NCI-H1694 (cell line): ENCODE data around the gene SERPINA5.
"Not testable (repeated sequence)": the region's sequence is repeated elsewhere in the genome, so short reads cannot be mapped to it uniquely, and the experiment has no call there.

Experiments used
- DNase-seq: peaks from one replicate; lab custom pipeline; 2025; lab: John Stamatoyannopoulos, UW

Gene SERPINA5

DNA sequence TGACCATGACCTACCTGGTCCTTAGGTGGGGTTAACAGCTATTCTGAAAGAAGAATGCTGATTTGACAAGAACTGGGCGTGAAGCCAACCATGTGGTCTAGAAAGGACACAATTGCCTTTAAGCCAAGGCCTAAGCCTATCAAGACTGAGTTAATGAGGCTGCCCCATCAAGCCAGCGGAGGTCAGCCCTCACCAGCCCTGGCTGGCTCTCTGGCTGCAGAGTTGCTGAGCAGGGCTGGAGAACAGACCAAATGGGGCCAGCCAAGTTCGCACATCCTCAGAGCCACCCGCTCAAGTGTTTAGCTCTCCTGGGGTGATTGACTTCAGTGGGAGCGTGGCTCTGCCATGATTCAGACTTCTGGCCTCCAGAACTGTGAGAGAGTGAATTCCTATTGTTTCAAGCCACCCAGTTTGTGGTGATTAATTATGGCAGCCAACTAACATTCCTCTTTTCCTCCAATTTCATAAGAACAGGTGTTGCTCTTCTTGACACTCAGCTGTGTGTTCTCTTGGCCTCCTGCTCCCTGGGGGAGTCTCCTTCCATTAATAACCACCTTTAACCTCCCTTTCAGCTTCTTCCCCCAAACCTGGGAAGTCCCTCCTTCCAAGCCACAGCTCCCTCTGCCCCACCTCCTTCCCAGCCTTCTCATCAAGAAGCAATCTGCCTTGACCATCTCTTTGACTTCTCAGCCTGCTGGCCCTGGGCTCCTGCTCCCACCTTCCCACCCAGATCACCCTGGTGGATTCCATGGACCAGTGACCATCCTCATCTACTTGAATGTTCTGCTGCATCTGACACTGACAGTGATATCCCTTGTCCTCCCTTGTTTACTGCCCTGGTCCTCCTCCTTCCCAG, 5.3 kb upstream of the SERPINA5 start:
- no peak for DNase-seq

DNA sequence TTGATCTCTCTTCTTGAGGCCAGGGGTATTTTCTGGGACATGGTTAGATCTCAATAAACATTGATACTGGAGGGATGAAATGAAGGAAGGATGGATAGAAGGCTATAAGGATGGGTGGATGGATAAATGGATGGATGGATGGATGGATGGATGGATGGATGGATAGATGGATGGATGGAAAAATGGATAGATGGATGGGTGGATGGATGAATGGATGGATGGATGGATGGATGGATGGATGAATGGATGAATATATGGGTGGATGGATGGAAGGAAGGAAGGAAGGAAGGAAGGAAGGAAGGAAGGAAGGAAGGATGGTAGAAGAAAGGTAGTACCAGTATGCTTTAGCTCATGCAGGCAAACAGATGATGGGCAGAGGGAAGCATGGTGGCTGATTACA, 3.8 kb upstream of the SERPINA5 start:
- DNase-seq: not testable (repeated sequence)

DNA sequence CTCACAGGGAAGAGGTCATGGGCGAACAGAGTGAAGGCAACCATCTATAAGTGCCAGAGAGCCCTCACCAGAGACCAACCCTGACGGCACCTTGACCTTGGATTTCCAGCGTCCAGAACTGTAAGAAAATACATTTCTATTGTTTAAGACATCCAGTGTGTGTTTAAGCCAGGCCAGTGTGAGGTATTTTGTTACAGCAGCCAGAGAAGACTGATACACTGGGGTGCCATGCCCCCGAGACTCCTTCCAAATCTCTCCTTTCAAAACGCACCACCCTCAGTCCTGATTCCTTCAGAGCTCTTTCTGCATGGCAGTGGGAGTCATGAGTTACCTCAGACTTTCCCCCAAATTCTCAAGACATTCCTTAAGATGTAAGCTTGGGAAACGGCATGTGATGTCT, 2.5 kb upstream of the SERPINA5 start:
- DNase-seq: no peak

DNA sequence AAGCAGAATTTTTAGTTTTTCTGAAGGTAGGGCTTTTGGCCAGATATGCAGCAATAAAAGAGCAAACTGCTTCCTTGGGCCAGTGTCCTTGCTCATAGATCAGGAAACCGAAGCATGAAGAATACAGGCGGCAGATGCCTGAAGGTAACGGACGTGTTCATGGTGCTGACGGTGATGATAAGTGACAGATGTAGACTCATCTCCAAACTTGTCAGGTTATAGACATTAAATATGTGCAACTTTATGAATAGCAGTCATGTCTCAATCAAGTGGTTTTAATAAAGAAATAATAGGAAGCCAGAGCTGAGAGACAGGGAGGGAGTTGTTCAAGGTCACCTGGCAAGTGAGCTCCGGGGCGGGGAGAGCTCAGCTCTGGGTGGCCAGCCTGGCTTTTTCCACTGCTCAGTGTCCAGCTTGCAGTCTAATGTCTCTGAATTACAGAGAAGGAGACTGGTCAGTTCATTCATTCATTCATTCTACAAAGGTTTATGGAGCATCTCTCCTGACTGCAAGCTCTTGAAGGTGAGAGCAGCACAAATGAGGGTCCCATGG, 1.0 kb downstream of the SERPINA5 start:
- no peak for DNase-seq

DNA sequence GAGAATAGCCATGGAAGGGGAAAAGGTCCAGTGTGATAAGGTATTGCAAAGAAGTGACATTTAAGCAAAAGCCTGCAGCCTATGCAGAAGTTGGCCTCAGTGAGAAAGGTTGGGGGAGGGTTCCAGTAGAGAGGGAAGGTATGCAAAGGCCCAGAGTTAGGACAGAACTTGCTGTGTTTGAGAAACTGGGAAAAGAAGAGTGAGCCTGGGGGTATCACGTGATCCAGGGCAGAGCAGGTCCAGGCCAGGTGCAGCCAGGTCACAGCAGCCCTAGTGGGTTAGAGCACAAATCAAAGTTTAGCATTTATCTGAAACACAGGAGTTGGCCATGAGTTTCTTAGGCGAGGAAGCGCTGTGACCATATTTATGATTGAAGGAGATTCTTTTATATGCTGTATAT, 1.6 kb downstream of the SERPINA5 start:
- DNase-seq: no peak

DNA sequence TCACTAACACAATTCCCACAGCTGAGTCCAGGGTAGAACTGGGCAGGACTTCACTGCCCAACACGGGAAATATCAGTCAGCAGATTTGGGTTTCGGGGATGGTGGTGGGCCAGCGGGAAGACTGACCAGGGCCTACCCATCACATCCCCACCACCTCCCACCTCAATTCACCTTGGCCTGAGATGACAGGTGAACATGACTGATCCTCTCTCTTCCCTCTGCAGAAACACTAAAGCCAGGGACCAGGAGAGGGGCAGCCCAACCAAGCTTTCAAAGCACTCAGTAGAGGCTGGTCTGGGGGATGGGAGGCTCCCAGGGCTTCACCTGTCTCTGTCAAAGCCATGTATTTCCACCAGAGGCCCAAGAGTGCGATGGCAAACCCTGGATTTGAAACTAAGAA, 2.3 kb downstream of the SERPINA5 start:
- DNase-seq: no peak

DNA sequence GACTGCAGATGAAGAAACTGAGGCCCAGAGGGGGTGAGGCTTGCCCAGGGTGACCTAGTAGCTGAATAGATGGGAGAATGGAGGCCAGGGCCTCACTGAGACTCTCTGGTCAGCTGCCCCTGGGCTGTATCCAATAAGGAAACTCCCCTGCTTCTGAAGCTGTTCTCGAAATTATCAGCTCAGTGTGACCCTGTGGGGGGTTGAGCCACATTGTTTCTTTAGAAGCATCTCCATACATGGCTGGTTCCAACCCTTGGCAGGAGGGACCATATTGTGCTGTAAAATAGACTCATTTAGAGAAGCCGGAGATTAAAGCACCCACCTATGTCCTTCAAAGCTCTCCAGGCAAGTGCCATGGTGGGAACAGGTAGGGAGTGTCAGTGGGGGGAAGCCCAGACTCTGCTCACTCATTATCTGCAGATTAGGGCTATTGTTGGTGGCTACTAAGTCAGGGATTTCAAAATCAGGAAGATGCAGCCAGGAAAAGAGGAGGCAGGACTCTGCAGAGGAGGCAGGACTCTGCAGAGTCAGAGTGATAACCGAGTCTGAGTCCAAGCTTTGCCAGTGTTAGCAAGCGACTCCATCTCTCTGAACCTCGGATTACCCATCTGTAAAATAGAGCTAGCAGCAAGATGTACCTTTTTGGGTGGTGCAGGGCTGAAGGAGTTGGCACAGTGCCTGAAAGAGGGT, 3.5 kb downstream of the SERPINA5 start:
- no peak for DNase-seq

DNA sequence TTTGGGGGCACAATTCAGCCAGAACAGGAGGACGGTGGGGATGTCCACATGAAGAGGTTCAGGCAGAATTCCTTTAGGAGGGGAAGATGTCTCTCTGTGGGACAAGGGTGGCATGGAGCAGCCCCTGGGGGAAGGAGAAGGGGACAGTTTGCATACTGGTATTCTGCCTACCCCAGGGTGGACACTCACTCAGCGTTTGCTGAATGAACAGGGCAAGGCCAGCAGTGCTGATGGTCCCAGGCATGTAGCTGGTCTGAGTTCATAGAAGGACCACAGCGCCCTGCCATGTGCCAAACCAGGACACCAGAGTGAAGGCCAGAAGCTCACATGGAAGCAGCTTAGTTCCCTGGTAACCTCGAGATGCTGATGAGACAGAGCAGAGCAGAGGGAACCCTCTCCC, 5.4 kb downstream of the SERPINA5 start:
- no peak for DNase-seq

DNA sequence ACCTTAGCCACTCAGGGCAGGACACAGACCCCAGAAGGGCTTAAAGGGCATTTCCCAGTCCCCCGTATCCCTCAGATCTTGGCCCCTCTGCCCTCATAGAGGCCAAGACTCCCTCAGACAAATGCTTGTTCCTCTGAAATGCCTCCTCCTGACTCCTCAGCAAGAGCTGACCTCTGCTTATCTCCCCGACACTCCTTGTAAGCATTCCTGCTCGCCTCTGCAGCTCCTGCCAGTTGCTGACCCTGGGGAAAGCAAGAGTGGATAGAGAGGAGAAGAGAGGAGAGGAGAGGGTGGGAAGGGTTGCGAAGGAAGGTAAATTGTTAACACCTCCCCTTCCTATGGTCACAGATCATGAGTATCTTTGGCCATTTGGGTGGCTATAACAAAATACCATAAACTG, 7.1 kb downstream of the SERPINA5 start:
- DNase-seq: no peak

DNA sequence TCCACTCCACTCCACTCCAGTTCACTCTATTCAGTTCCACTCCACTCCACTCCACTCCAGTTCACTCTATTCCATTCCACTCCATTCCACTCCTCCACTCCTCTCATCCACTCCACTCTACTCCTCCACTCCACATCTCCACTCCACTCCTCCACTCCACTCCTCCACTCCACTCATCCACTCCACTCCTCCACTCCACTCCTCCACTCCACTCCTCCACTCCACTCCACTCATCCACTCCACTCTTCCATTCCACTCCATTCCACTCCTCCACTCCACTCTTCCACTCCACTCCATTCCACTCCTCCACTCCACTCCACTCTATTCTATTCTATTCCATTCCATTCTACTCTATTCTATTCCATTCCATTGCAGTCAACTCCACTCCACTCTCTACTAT, 9.8 kb downstream of the SERPINA5 start:
- DNase-seq: no peak

DNA sequence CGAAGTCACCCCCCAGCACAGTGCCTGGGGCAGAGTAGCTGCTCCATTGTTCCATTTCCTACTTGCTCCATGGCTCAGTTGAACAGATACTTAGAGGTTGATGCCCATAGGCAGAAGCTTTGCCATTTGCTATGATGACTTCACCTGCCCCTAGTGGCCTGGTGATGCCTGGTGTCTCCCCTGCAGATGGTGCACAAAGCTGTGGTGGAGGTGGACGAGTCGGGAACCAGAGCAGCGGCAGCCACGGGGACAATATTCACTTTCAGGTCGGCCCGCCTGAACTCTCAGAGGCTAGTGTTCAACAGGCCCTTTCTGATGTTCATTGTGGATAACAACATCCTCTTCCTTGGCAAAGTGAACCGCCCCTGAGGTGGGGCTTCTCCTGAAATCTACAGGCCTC, 10.6 kb downstream of the SERPINA5 start:
- DNase-seq: no peak

DNA sequence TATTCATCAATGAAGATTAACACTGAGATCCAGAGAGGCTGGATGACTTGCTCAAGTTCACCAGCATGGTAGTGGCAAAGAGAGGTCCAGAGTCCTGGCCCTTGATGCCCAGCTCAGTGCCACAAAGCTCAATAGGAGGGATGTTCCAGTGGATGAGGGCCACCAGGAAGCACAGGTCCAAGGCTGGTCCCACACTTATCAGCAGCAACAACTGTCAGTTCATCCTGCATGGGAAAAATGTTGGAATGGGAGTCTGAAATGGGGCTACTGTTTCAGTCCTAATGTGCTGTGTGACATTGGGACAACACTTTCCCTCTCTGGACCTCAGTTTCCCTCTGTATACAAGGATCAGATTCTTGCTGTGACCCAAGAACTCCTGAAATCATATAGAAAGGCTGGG, 11.2 kb downstream of the SERPINA5 start:
- no peak for DNase-seq

DNA sequence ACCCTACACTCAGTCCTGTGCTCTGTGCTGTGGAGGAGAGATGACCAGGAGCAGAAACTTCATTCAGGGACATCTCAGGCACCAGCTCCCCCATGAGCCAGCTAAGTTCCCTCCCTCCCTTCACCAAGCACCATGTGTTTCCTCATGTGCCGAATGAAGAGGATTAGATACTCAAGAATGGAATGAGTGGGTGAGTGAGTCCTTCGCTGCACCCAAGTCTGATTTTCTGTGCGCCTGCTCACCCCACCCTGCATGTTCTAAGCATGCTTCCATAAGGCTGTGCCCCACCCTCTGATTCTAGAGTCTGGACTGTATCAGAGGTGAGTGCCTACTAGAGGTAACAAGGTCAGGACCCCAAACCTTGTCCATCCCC, 12.1 kb downstream of the SERPINA5 start:
- no peak for DNase-seq

DNA sequence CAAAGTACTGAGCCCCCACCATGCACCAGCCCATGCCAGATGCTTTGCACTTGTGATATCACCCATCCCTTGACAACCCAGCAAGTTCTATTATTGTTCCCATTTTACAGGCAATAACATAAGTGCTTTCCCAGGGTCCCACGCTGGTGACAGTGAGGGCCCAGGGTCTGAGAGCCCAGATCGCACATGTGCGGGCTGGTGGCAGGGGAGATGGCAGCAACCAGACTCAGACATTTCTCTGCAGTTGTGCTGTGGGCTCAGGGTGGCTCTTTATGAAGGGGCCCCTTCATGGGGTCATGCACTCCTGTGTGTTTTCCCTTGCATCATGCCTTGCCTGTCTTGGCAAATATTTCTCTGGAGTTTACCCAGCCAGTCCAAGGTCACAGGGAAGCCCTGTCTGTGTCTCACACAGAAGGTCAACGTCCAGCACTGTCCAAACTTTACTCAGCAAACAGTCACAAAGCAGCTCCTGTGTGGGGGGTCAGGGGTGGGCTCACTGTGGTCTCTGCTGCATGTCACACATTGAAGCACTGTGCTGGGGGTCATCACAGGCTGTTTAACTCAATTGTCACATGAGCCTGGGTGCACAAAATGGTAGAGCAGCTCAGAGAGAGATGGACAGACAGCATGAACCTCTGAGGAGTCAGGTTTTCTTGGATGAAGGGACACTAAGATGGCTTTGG, 12.7 kb downstream of the SERPINA5 start:
- DNase-seq: no peak

DNA sequence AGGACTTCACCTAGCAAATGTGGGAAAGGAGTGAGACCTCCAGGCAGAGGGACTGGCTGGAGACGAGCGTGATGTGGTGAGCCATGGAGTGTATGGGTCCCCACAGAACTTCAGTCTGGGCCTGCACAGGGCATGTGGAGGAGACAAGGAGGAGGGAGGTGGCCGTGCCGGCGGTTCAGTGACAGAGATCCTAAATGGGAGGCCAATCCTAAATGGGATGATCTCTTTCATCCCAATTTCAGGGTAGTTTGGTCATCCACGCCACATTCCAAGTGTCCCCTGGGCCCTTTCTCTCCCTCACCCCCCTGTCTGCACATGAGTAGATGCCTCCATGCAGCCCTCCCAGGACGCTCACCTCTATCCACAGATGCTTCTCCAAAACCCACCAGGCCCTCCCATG, 13.2 kb downstream of the SERPINA5 start:
- DNase-seq: no peak

DNA sequence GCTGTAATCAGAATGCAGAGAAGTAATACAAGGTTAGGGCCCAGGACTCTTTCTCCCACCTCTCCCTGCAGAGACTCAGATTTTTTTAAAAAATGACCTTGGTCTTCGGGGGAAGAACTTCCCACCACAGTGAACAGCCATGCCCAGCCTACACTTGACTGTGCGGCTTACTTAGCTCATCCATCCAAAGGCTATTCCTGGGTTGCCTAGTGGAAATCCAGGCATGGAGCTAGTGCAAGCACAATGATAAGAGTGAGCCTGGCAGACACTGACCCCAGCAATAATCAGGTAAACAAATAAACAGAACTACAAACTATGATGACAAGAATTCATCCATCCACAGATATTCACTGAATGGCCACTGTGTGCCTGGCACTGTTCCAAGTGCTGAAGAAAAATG, 14.7 kb downstream of the SERPINA5 start:
- no peak for DNase-seq

DNA sequence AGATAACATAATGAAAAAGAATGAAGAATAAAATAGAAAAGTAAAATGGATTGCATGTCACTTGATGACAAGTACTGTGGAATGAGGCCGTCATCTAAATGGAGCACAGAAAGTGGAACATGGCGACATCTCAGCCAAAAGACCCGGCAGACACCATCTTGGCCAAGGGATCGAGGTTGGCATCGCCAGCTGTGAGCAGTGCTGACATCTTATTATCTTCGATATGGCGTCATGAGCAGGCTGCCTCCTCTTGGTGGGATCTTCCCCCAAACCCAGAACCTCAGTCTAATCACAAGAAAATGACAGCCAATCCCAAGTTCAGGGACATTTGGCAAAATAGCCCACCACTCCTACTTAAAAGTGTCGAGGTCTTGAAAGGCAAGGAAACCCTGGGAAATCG, 15.1 kb downstream of the SERPINA5 start:
- no peak for DNase-seq

DNA sequence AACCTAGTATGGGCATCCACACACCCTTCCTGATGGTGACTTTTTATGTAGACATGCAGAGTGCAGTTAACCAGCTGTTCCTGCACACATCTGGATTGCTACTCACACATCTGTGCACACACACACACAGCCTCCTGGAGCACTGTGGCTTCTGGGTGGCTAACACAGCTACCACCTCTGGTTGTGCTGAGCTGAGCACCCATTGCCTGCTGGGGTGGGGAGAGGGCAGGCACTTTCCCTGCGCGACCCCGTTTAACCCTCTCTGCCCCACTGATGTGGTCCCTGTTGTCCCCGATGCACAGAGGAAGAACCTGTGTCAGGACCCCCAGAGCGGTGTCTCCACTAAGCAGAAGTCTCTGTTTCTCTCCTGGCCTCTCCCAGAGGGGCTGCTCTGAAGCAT, 16.6 kb downstream of the SERPINA5 start:
- no peak for DNase-seq

DNA sequence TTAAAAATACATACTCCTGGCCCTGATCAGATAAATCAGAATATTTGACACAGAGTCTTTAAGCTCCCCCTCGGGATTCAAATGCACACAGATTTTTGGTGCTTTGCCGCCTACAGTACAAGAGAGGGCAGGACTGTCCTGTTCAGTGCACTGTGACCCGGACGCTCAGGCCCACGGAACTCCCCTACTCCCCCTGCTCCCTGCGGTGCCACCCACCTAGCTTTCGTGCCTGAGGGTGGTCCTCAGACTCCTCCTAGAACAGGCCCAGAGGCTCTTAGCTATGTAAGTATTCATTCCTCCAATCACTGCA, 17.2 kb downstream of the SERPINA5 start:
- no peak for DNase-seq

DNA sequence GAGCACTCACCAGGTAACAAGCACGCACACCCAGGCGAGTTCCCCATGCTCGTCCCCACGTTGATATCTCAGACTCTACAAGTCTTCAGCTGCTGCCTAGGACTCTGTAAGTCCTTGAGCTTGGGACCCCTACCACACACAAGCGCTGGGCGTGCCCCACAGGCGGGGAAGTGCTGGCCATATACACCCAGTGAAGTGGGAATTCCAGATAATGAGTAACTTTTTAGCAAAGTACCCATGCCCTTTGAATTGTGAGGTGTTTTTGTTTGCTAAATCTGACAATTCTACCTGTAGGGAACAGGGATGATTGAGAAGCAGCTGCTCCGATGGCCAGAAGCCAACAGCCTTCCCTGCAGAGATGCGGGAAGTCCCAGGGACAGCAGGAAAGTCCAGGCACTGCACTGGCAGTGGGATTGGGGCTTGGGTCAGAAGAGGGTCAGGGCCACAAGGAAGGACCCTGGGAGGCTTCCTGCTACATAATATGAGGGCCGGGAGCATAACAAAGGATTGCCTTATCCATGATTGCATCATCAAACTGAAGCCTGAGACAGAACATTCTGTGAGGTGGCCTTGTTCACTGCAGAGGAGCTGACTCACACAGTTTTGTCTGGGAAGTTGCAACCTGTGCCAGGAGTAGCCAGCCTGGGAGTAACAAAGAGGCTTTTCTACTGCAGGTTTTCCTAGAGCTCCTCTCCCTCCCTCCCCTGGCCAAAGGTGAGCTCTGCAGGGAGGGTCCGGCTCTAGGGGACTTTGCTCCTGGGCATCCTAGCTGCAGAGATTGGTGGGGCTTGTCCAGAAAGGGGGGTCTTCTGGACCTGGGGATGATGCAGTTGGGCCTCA, 17.8 kb downstream of the SERPINA5 start:
- no peak for DNase-seq

DNA sequence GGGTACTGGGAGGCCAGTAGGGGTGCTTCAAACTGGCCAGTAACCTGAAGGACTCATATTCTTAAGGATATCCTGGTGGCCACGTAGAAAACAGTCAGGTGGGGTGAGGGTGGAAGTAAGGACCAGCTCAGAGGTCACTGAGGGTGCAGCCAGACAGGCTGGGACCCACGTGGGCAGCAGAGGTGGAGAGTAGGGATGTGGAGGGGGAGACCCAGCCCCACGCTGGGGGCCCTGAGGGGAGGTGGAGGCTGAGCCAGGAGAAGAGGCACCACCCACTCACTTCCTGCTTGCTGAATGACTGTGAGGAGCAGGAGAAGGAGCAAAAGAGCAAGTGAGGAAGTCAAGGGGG, 18.4 kb downstream of the SERPINA5 start:
- no peak for DNase-seq

DNA sequence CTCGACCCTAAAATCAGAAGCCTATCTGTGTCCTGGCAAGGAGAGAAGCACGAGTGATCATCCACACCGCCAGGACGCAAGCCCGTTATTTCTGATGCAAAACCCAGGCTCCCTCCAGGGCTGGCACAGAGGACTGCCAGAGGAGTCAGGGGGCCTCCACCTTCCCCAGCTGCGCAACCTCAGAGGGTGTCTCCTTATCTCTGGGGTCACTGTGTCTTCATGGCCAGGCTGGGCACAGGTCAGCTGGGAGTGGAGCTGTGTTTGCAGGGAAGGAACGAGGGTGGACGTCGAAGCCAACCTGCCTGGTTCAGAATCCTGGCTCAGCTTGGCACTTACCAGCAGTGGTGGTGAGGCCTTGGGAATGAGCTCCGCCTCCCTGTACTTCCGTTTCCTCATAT, 18.9 kb downstream of the SERPINA5 start:
- no peak for DNase-seq
